Endothelial cell of umbilical vein (primary cell): Measurements from ENCODE around the gene TRAPPC12. TPM values are rescaled to one million over a fixed set of nuclear protein-coding genes. Genes with fewer than 3 reads are reported as not detected.

ENCODE experiments used
- BruUV-seq: library from RNA; stranded (reverse); fragments of 400-500 nt; replicated peaks from 2 replicates; lab custom pipeline; 2021; lab: Mats Ljungman, UMichigan
- CTCF ChIA-PET: fragments of 300-600, 350-600 bp; sonication (Branson Sonifier 250); formaldehyde crosslinking; loops from one replicate; lab custom pipeline; 2021; ENCODE audit warnings: antibody characterized with exemption, inconsistent platforms; lab: Charles Lee
- POLR2A ChIA-PET: fragments of 300-600, 350-600 bp; sonication (Branson Sonifier 250); formaldehyde crosslinking; loops from one replicate; lab custom pipeline; 2021; ENCODE audit warnings: antibody characterized with exemption, inconsistent platforms; lab: Charles Lee
- DNase-seq: peaks from one replicate; pipeline ENCODE4 v3.0.0-alpha.2; 2011; ENCODE audit warnings: low read depth, low spot score
- FAIRE-seq: peaks from 2 replicates; lab custom pipeline; 2011; peaks lifted over from hg19 to GRCh38; lab: Jason Lieb, UNC
- H2AFZ ChIP-seq: 2 replicates; pipeline ENCODE4 v1.6.0; 2012; ENCODE audit warnings: low read depth, low read length, control low read depth, inconsistent platforms
- H3K27ac ChIP-seq: 2 replicates; pipeline ENCODE4 v1.5.1; 2011; ENCODE audit warnings: low read depth, mild to moderate bottlenecking, control low read depth, low read length, moderate library complexity; ENCODE audit not compliant: insufficient read depth
- H3K27me3 ChIP-seq, 2 experiments: 2 replicates each; pipeline versions ENCODE4 v1.6.0 to v1.6.1; 2011; ENCODE audit warnings: low read length in 2 of 2, mixed read lengths in 1 of 2; ENCODE audit not compliant: control insufficient read depth in 2 of 2, insufficient read depth in 2 of 2
- H3K36me3 ChIP-seq, 2 experiments: 2 replicates in 1 of 2; 3 replicates in 1 of 2; pipeline ENCODE4 v1.5.1; 2011; ENCODE audit warnings: low read length in 2 of 2, mild to moderate bottlenecking in 1 of 2, moderate library complexity in 1 of 2; ENCODE audit not compliant: control insufficient read depth in 2 of 2, insufficient read depth in 2 of 2; ENCODE audit errors: extremely low read depth in 1 of 2
- H3K4me1 ChIP-seq: 3 replicates; pipeline ENCODE4 v1.5.1; 2011; ENCODE audit warnings: mild to moderate bottlenecking, low read length; ENCODE audit not compliant: control insufficient read depth, insufficient read depth; ENCODE audit errors: extremely low read depth
- H3K4me2 ChIP-seq: 2 replicates; pipeline ENCODE4 v1.6.1; 2011; ENCODE audit warnings: low read length, control low read depth, mixed read lengths; ENCODE audit not compliant: insufficient read depth
- H3K4me3 ChIP-seq, 3 experiments: fragments of 200-600 bp in 1 of 3; sonication (generic), shearing (Covaris generic) in 1 of 3; replicated peaks in 1 of 3; 2 replicates each; pipeline ENCODE4 v1.5.1; 2011 to 2016; ENCODE audit warnings: control low read depth in 3 of 3, low read length in 3 of 3, mild to moderate bottlenecking in 2 of 3, inconsistent platforms in 1 of 3, low read depth in 1 of 3, moderate library complexity in 1 of 3; ENCODE audit not compliant: insufficient read depth in 1 of 3
- H3K79me2 ChIP-seq: 2 replicates; pipeline ENCODE4 v1.6.0; 2012; ENCODE audit warnings: low read length, inconsistent platforms; ENCODE audit not compliant: control insufficient read depth, insufficient read depth
- H3K9ac ChIP-seq: replicated peaks from 2 replicates; pipeline ENCODE3; 2011; ENCODE audit warnings: low read length, control low read depth; ENCODE audit not compliant: insufficient read depth; ENCODE audit errors: extremely low read depth
- H3K9me1 ChIP-seq: replicated peaks from 3 replicates; pipeline ENCODE4 v1.6.0; 2011; ENCODE audit warnings: mild to moderate bottlenecking, low read length; ENCODE audit not compliant: control insufficient read depth, insufficient read depth; ENCODE audit errors: extremely low read depth
- H3K9me3 ChIP-seq: replicated peaks from 2 replicates; pipeline ENCODE4 v1.5.1; 2012; ENCODE audit warnings: low read length, inconsistent platforms; ENCODE audit not compliant: control insufficient read depth, insufficient read depth
- H4K20me1 ChIP-seq: replicated peaks from 2 replicates; pipeline ENCODE3; 2011; ENCODE audit warnings: mild to moderate bottlenecking, low read length; ENCODE audit not compliant: control insufficient read depth, insufficient read depth; ENCODE audit errors: extremely low read depth
- EZH2 ChIP-seq: IDR thresholded peaks from 2 replicates; pipeline ENCODE4 v1.6.1; 2012; ENCODE audit warnings: borderline replicate concordance, low read depth, mild to moderate bottlenecking, moderate library complexity, low read length, inconsistent platforms; ENCODE audit not compliant: severe bottlenecking
- FOS ChIP-seq: IDR thresholded peaks from 2 replicates; pipeline ENCODE4 v1.6.1; 2011; ENCODE audit warnings: mild to moderate bottlenecking, low read length, moderate library complexity, borderline replicate concordance; ENCODE audit not compliant: insufficient read depth
- GATA2 ChIP-seq: IDR thresholded peaks from 2 replicates; pipeline ENCODE4 v1.7.0; 2011; ENCODE audit warnings: low read depth, mild to moderate bottlenecking, moderate library complexity, mixed read lengths, low read length; ENCODE audit not compliant: insufficient read length, insufficient read depth
- JUN ChIP-seq: IDR thresholded peaks from 2 replicates; pipeline ENCODE4 v1.6.1; 2011; ENCODE audit warnings: borderline replicate concordance, low read depth; ENCODE audit not compliant: insufficient read length, insufficient read depth
- MYC ChIP-seq: IDR thresholded peaks from one replicate; pipeline ENCODE4 v1.6.1; 2011; ENCODE audit warnings: mild to moderate bottlenecking, low read depth, low read length
- POLR2A ChIP-seq: IDR thresholded peaks from 2 replicates; pipeline ENCODE4 v1.6.1; 2012; ENCODE audit warnings: low read depth, mild to moderate bottlenecking, control low read depth, low read length
- POLR2AphosphoS5 ChIP-seq: IDR thresholded peaks from 2 replicates; pipeline ENCODE4 v1.6.1; 2012; ENCODE audit warnings: low read depth, mild to moderate bottlenecking, control low read depth, low read length, moderate library complexity; ENCODE audit not compliant: insufficient read depth
- dilution Hi-C: fragments of 300-500 bp; cut with MboI; formaldehyde crosslinking; loops from one replicate; pipeline ENCODE4 v1.15.0; 2019; ENCODE audit warnings: low sequenced_read_pairs; ENCODE audit not compliant: extremely low pct_ligation_motif_present
- intact Hi-C: fragments of 100-400 bp; cut with micrococcal nuclease; formaldehyde crosslinking; loops from one replicate; pipeline ENCODE4 v1.10.0; 2022
- polyA plus RNA-seq, 4 experiments: library from polyadenylated mRNA; depleted of rRNA in 3 of 4; stranded (reverse) in 3 of 4; unstranded in 1 of 4; fragments of >200 nt; gene quantifications; 2 replicates each; pipeline versions ENCODE4 v1.2.1 to v1.2.3, GENCODE V29; 2011 to 2012; ENCODE audit warnings: missing spikeins in 1 of 4
- total RNA-seq: library from RNA; stranded (reverse); gene quantifications from 2 replicates; pipeline ENCODE4 v1.2.3, GENCODE V29; 2021
- TF ChIP-seq, protein P1 (sequence below), 2 donors: IDR thresholded peaks; 1 replicate in 1 of 2; 2 replicates in 1 of 2; pipeline ENCODE4 v1.5.1; 2011; ENCODE audit warnings: low read length in 2 of 2, mild to moderate bottlenecking in 2 of 2, moderate library complexity in 2 of 2, control low read depth in 1 of 2, inconsistent platforms in 1 of 2, low read depth in 1 of 2; ENCODE audit not compliant: insufficient read depth in 1 of 2; ENCODE audit errors: extremely low read depth in 1 of 2
- TF ChIP-seq, protein P2 (sequence below): IDR thresholded peaks from 2 replicates; pipeline ENCODE4 v1.6.1; 2011; ENCODE audit not compliant: insufficient read depth, insufficient read length

TRAPPC12 gene
- total and polyA plus RNA-seq, 2 donors (not counting 3 experiments of a cell fraction or from before 2014, with no cell fraction given) = 47.5 to 81.5 TPM

DNA sequence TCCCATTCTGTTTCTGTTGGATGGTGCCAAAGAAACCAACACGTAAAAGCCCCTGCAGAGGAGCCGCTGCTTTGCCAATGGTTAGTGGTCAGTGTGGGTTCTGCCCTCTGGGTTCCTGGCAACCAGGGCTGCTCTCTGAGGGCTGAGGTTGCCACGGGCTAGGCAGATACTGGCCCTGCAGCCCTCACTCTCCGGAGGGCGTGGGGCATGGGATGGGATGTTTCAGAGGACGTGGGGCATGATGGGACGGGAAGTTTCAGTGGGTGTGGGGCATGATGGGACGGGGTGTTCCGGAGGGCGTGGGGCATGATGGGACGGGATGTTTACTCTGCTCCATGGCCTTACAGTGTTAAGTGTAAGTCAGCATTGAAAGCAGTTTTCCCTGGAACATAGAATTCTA, 105.7 kb downstream of the TRAPPC12 start:
- Histone ChIP-seq H3K27ac (no peak overlapping the region), H2AFZ (no peak overlapping the region), H3K9me1 (no peaks in the 10 kb centered on the region), H3K79me2 (no peaks in the 10 kb centered on the region), H3K4me1 (no peaks in the 10 kb centered on the region), H3K4me3 (no peak overlapping the region), H3K27me3 (no peaks in the 10 kb centered on the region), H3K9ac (no peak overlapping the region), H3K9me3 (no peaks in the 10 kb centered on the region), H4K20me1 (no peaks in the 10 kb centered on the region), H3K4me2 (no peak overlapping the region), H3K36me3 (no peaks in the 10 kb centered on the region)
- POLR2A ChIA-PET = no interaction called here
- FAIRE-seq (no peak), DNase-seq (no peak)
- no TSS peak for BruUV-seq
- CTCF ChIA-PET = no interaction called here
- dilution Hi-C loops (no loop called here), intact Hi-C loops (no loop called here)
- TF ChIP-seq POLR2A = no peak
- no peak for TF ChIP-seq FOS
- TF ChIP-seq POLR2AphosphoS5 = no peak
- TF ChIP-seq, protein P1, sequence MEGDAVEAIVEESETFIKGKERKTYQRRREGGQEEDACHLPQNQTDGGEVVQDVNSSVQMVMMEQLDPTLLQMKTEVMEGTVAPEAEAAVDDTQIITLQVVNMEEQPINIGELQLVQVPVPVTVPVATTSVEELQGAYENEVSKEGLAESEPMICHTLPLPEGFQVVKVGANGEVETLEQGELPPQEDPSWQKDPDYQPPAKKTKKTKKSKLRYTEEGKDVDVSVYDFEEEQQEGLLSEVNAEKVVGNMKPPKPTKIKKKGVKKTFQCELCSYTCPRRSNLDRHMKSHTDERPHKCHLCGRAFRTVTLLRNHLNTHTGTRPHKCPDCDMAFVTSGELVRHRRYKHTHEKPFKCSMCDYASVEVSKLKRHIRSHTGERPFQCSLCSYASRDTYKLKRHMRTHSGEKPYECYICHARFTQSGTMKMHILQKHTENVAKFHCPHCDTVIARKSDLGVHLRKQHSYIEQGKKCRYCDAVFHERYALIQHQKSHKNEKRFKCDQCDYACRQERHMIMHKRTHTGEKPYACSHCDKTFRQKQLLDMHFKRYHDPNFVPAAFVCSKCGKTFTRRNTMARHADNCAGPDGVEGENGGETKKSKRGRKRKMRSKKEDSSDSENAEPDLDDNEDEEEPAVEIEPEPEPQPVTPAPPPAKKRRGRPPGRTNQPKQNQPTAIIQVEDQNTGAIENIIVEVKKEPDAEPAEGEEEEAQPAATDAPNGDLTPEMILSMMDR (IDR thresholded peaks at IDR 0.05; ENCODE audit: extremely low read depth in 1 of 2, insufficient read depth in 1 of 2, low read depth in 1 of 2, low read length in 2 of 2) = no peak
- no peak for TF ChIP-seq GATA2
- no peak for TF ChIP-seq JUN
- no peak for TF ChIP-seq EZH2
- TF ChIP-seq, protein P2, sequence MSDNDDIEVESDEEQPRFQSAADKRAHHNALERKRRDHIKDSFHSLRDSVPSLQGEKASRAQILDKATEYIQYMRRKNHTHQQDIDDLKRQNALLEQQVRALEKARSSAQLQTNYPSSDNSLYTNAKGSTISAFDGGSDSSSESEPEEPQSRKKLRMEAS = no peak
- TF ChIP-seq MYC = no peak
